HepG2 (cell line): Measurements from ENCODE around the gene TCEANC2.

Source experiments
- CHD4 ChIP-seq: fragments of 200-600 bp; sonication (generic); IDR thresholded peaks from 2 replicates; pipeline ENCODE4 v1.7.0; 2017; ENCODE audit warnings: mild to moderate bottlenecking, low read length, borderline replicate concordance
- CREB1 ChIP-seq, 2 experiments: fragments of 450-650 bp in 1 of 2; IDR thresholded peaks; 2 replicates each; pipeline ENCODE4 v1.6.1; 2016 to 2017; ENCODE audit warnings: control low read depth in 1 of 2, mild to moderate bottlenecking in 1 of 2, missing compliant biosample characterization in 1 of 2, missing genetic modification characterization in 1 of 2
- EZH2 ChIP-seq: conservative IDR thresholded peaks from 2 replicates; pipeline ENCODE4 v1.6.1; 2012; ENCODE audit warnings: mild to moderate bottlenecking, low read depth, low read length, moderate library complexity
- HCFC1 ChIP-seq: fragments of 150-350 bp; IDR thresholded peaks from 2 replicates; pipeline ENCODE4 v1.6.1; 2014; ENCODE audit warnings: low read depth, low read length
- HNF4A ChIP-seq: sonication (generic); formaldehyde crosslinking; IDR thresholded peaks from 2 replicates; pipeline ENCODE4 v1.4.0; 2020; ENCODE audit warnings: missing genetic modification reagents
- PHF5A ChIP-seq: IDR thresholded peaks from one replicate; pipeline ENCODE4 v1.6.1; 2018; ENCODE audit warnings: low read depth, missing genetic modification reagents; ENCODE audit not compliant: unreplicated experiment
- POLR2A ChIP-seq, 2 experiments: IDR thresholded peaks; 2 replicates each; pipeline ENCODE4 v1.6.1; 2011; ENCODE audit warnings: low read depth in 2 of 2, low read length in 2 of 2, mild to moderate bottlenecking in 1 of 2, moderate library complexity in 1 of 2; ENCODE audit not compliant: insufficient read depth in 1 of 2
- SRSF4 ChIP-seq: fragments of 200-400 bp; formaldehyde crosslinking; IDR thresholded peaks from one replicate; pipeline ENCODE4 v1.6.1; 2018; ENCODE audit warnings: mild to moderate bottlenecking, low read depth, low read length, moderate library complexity; ENCODE audit not compliant: poor library complexity, severe bottlenecking
- ZFP90 ChIP-seq: sonication (generic); formaldehyde crosslinking; IDR thresholded peaks from 2 replicates; pipeline ENCODE4 v1.8.0; 2022; ENCODE audit warnings: missing genetic modification reagents, mild to moderate bottlenecking, inconsistent platforms, borderline replicate concordance
- ZFX ChIP-seq: sonication (generic); formaldehyde crosslinking; IDR thresholded peaks from 2 replicates; pipeline ENCODE4 v1.4.0; 2020; ENCODE audit warnings: mild to moderate bottlenecking, low read depth, missing genetic modification reagents, moderate library complexity
- ZNF678 ChIP-seq: sonication (generic); formaldehyde crosslinking; IDR thresholded peaks from 2 replicates; pipeline ENCODE4 v1.4.0; 2020; ENCODE audit warnings: mild to moderate bottlenecking, missing genetic modification reagents
- TF ChIP-seq, protein P1 (sequence below): sonication (generic); formaldehyde crosslinking; IDR thresholded peaks from 2 replicates; pipeline ENCODE4 v1.5.0; 2020; ENCODE audit warnings: missing genetic modification reagents
- TF ChIP-seq, protein P2 (sequence below): sonication (generic); formaldehyde crosslinking; IDR thresholded peaks from 2 replicates; pipeline ENCODE4 v1.4.0; 2020; ENCODE audit warnings: low read depth, missing genetic modification reagents
- TF ChIP-seq, protein P3 (sequence below): sonication (generic); formaldehyde crosslinking; IDR thresholded peaks from 2 replicates; pipeline ENCODE4 v1.5.0; 2020; ENCODE audit warnings: missing genetic modification reagents

DNA sequence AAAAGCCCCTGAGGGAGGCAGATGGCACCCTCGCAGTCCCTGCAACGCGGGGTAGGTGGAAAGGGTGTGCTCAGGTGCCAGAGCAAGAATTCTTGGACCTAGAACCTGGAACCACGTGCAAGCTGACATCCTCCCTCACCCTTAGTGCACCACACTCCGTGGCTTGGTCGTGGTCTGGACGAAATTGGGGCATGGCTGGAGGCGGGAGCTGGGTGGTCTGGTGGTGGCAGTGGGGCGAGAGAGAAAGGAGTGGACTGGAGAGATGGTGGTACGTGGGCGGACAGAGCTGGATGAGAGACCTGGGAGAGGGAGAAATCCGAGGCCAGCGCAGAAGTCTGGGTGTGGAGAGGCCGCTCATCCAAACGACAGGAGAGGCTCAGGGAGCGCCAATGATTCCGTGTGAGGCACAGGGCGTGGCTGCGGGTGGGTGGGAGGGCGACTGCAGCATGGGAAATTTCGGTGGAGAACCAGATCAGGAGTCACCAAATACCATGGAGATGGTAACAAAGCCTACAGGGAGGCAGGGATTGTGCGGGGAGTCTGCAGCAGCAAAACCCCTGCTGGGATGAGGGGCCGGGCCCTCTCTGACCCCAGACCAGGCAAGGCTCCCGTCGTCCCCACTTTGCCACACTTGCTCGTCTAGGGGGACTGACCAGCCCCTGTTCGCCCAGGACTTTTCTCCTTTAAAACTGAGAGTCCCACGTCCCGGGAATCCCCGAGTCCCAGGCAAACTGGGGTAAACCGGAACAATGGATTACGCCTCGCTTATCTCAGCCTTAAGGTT is 67.5 kb downstream of the TCEANC2 start:
- TF ChIP-seq CREB1 (IDR thresholded peaks at IDR 0.05) (no peak), CREB1 (CRISPR knock-in tag; IDR thresholded peaks at IDR 0.05) (no peak), POLR2A (IDR thresholded peaks at IDR 0.05; ENCODE audit: insufficient read depth in 1 of 2, low read depth in 2 of 2, low read length in 2 of 2) (no peak), SRSF4 (no peak), EZH2 (no peak), HCFC1 (no peak), PHF5A (CRISPR knock-in tag) (no peak), HNF4A (CRISPR knock-in tag) (no peak), ZFX (CRISPR knock-in tag) (no peak), ZNF678 (CRISPR knock-in tag) (no peak), CHD4 (no peak), ZFP90 (CRISPR knock-in tag) (no peak)
- TF ChIP-seq, protein P1, sequence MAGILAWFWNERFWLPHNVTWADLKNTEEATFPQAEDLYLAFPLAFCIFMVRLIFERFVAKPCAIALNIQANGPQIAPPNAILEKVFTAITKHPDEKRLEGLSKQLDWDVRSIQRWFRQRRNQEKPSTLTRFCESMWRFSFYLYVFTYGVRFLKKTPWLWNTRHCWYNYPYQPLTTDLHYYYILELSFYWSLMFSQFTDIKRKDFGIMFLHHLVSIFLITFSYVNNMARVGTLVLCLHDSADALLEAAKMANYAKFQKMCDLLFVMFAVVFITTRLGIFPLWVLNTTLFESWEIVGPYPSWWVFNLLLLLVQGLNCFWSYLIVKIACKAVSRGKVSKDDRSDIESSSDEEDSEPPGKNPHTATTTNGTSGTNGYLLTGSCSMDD (CRISPR knock-in tag): no peak
- TF ChIP-seq, protein P2, sequence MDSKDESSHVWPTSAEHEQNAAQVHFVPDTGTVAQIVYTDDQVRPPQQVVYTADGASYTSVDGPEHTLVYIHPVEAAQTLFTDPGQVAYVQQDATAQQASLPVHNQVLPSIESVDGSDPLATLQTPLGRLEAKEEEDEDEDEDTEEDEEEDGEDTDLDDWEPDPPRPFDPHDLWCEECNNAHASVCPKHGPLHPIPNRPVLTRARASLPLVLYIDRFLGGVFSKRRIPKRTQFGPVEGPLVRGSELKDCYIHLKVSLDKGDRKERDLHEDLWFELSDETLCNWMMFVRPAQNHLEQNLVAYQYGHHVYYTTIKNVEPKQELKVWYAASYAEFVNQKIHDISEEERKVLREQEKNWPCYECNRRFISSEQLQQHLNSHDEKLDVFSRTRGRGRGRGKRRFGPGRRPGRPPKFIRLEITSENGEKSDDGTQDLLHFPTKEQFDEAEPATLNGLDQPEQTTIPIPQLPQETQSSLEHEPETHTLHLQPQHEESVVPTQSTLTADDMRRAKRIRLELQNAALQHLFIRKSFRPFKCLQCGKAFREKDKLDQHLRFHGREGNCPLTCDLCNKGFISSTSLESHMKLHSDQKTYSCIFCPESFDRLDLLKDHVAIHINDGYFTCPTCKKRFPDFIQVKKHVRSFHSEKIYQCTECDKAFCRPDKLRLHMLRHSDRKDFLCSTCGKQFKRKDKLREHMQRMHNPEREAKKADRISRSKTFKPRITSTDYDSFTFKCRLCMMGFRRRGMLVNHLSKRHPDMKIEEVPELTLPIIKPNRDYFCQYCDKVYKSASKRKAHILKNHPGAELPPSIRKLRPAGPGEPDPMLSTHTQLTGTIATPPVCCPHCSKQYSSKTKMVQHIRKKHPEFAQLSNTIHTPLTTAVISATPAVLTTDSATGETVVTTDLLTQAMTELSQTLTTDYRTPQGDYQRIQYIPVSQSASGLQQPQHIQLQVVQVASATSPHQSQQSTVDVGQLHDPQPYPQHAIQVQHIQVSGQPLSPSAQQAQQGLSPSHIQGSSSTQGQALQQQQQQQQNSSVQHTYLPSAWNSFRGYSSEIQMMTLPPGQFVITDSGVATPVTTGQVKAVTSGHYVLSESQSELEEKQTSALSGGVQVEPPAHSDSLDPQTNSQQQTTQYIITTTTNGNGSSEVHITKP (CRISPR knock-in tag): no peak
- TF ChIP-seq, protein P3, sequence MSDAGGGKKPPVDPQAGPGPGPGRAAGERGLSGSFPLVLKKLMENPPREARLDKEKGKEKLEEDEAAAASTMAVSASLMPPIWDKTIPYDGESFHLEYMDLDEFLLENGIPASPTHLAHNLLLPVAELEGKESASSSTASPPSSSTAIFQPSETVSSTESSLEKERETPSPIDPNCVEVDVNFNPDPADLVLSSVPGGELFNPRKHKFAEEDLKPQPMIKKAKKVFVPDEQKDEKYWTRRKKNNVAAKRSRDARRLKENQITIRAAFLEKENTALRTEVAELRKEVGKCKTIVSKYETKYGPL: no peak
